HPDE6-E6E7 (cell line): Measurements from ENCODE around the gene RNF213.
A peak's percentile ranks its signal among the peaks of the same experiment; 100 is the strongest.
"Not testable (repeated sequence)": the region's sequence is repeated elsewhere in the genome, so short reads cannot be mapped to it uniquely, and the experiment has no call there.

Experiments used
- DNase-seq: peaks from one replicate; pipeline ENCODE4 v3.0.0; 2011; ENCODE audit warnings: missing footprints; ENCODE audit errors: extremely low spot score

Gene RNF213

DNA sequence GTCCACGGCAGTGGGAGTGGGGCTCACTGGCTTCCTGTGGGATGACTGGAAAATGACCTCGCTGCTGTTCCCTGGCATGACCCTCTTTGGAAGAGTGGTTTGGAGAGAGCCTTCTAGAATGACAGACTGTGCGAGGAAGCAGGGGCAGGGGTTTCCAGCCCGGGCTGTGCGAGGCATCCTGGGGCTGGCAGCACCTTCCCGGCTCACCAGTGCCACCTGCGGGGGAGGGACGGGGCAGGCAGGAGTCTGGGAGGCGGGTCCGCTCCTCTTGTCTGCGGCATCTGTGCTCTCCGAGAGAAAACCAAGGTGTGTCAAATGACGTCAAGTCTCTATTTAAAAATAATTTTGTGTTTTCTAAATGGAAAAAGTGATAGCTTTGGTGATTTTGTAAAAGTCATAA is 7.8 kb upstream of the RNF213 start:
- peak; percentile 89 for DNase-seq

DNA sequence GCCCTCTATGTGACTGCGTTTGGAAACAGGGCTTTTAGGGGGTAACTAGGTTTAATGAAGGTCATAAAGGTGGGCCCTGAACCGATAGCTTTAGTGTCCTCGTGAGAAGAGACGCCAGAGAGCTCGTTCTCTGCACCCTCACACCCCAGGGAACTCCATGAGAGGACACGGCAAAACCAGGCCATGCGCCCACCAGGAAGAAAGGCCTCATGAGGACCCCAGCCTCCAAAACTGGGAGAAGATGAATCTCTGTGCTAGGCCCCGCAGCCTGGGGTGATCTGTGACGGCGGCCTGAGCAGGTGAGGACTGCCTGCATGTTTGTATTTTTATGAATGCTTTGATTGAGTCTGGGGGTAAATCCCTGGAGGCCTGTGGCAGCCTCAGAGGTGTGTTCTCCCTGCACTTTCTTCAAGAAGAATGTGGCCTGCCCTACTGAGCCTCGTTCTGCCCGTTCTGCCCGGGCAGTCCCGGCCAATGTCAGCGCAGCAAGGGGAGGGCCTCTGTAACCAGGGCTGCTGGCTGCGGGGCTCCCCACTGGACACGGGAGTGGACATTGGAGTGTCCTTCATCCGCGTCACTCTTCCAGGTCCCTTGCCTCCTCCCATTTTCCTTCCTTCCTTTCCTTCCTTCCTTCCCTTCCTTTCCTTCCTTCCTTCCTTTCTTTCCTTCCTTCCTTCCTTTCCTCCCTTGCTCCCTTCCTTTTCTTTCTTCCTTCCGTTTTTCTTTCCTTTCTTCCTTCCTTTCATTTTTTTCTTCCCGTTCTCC is 6.8 kb upstream of the RNF213 start:
- DNase-seq = no peak

DNA sequence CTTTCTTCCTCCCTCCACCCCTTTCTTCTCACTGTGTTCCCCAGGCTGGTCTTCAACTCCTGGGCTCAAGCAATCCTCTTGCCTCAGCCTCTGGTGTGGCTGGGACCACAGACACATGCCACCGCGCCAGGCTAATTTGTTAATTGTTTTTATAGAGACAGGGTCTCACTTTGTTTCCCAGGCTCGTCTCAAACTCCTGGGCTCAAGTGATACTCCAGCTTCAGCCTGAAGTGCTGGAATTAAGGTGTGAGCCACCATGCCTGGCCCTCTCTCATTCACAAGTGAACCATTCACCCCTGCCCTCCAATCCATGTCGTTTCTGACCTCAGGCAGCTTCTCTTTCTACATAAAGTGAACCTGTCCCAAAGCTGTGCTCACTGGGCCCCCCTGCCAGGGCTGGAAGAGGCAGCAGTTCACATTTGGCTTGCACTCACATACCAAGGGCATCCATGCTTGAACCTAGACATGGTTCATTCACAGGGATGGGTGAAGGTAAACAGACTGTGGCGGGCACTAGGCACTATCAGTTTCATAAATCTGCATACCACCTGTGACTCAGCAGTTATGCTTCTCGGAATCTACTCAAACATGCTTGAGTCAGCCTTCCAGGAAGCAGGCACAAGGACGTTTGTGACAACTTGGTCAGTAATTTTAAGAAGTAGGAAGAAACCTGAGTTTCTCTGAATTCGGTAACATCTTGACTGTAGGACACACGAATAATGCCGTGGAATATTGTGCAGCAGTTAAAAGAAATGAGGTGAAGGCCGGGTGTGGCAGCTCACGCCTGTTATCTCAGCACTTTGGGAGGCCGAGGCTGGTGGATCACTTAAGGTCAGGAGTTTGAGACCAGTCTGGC is 6.0 kb upstream of the RNF213 start:
- DNase-seq = peak; percentile 84

DNA sequence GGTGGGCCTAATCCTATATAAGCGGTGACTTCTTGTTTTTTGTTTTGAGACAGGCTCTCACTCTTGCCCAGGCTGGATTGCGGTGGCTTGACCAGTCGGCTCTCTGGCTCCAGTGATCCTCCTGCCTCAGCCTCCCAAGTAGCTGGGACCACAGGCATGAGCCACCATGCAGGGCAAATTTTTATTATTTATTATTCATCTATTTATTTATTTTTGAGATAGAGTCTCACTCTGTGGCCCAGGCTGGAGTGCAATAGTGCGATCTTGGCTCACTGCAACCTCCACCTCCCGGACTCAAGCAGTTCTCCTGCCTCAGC is 4.7 kb upstream of the RNF213 start:
- no peak for DNase-seq

DNA sequence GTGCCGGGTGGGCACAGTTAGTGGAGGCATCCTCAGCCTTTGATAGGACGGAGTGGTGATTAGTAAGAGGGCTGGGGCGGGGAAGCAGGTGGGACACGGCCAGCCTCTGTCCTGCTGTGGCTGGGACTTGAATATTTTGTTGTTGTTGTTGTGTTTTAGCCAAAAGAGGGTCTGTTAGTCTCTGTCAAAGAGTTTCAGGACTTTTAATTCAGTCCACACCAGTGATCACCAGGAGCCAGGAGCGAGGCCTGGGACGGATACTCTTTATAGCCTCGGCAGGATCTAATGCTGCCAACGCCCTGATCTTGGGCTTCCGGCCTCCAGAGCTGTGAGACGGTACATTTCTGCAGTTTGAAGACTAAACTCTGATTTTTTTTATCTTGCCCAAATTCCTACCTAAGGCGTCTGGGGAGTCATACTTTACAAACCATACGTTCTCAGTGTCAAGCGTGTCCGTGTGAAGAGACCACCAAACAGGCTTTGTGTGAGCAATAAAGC is 2.9 kb upstream of the RNF213 start:
- no peak for DNase-seq

DNA sequence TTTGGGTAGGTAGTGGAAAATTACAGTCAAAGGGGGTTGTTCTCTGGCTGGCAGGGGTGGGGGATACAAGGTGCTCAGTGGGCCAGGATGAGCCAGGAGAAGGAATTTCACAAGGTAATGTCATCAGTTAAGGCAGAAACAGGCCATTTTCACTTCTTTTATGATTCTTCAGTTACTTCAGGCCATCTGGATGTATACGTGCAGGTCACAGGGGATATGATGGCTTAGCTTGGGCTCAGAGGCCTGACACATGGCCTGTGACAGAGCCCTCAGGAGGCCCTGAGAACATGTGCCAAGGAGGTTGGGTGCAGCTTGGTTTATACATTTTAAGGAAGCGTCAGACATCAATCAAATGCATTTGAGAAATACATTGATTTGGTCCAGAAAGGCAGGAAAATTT is 2.4 kb upstream of the RNF213 start:
- not testable (repeated sequence) for DNase-seq

DNA sequence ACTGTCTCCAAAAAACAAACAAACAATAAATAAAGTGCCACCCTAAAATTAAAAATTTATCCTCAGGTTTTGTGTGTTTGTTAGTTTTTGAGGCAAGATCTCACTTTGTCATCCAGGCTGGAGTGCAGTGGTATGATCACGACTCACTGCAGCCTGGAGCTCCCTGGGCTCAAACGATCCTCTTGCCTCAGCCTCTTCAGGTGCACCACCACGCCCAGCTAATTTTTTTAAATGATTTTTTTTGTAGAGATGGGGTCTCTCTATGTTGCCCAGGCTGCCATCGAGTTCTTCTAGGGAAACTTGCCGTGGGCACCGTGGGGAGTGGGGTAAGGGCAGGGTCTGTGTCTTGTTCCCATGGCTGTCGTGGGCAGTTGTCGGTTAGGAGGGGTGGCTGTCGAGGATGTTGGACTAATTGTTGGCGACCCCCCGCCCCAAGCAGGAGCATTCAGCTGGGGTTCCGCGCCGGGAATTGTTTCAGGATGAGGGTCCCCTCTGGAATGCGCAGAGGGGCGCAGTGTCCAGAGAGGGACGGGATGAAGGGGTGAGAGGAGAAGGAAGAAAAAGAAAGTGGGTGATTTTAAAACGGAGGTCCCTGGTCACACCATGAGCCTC is 1.1 kb upstream of the RNF213 start:
- no peak for DNase-seq

DNA sequence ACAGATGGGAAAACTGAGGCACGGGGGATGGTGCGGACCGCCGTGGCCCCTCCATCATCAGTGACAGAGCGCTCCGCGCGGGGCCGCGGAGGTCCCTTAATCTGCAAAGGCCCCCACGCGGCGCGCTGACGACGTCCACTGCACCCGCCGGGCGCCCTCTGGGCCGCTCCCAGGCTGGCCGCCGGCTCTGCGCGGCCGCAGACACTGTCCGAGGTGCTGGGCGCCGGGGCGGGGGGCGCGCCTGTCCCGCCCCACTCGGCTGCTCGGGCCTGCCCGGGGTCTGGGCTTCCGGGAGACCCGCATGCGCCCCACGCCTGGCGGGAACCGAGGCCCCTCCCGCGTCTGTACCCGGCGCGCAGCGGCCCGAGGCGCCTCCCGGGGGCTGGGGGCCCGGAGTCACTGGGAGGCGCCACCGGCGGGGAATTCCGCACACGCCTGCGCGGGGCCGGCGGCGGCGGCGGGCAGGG is 550 bp upstream of the RNF213 start:
- peak; percentile 83 for DNase-seq

DNA sequence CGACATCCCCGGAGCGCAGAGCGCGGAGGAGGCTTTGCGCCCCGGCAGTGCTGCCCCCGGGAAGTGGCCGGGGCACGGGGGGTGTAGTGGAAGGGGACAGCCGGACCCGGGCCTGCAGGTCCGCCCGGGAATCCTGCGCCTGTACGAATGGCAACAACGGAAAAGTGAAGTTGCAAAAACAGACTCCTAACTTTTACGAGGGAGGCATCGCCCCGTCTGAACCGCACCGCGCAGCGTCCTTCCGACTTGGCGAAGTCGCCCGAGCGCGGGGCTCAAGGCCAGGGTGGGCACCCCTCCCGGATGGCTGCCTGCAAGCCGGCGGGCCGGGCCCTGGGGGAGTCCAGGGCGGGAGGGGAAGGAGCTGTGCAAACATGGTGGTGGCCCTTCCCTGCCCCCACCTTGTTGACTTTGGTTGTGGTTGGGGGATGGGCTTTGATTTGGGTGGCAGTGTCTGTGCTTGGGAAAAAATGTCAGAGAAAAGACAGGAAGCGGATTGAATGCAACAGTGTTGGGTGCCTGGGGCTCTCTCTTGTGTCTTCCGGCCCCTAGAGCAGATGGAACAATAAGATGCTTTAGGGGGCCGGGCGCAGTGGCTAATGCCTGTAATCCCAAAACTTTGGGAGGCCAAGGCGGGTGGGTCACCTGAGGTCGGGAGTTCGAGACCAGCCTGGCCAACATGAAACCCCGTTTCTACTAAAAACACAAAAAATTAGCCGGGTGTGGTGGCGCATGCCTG is 675 bp downstream of the RNF213 start:
- DNase-seq = no peak

DNA sequence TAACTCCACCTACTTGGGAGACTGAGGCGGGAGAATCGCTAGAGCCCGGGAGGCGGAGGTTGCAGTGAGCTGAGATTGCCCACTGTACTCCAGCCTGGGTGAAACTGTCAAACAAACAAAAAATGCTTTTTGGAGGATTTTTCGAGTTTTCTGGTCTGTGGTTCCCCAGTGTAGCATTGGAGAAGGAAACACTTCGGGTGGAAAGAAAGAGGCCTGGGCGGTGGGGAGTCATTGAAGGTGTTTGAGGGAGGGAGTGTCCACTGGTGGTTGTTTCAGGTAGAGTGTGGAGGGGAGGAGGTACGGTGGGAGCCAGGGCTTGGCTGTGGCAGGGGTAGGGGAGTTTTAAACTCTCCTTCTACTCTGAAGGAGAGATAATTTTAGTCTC is 1.2 kb downstream of the RNF213 start:
- no peak for DNase-seq

DNA sequence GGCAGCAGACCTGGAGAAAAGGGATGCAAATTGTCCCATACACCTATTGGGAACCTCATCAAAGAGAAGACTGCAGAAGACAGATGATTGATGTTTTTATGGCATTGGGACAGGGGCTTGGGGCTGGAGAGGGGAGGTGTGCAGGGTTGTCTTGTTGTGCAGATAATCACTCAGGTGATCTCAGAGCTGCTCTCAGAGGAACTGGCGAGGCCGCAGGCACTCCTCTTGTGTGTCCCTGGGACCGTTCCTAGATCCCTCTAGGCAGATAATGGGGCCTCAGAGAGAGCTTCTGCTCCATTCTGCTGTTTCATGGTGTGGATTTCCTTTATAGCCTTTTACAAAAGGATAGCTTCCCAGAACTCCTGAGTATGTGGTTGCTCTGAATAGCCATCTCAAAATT is 1.6 kb downstream of the RNF213 start:
- DNase-seq = no peak

DNA sequence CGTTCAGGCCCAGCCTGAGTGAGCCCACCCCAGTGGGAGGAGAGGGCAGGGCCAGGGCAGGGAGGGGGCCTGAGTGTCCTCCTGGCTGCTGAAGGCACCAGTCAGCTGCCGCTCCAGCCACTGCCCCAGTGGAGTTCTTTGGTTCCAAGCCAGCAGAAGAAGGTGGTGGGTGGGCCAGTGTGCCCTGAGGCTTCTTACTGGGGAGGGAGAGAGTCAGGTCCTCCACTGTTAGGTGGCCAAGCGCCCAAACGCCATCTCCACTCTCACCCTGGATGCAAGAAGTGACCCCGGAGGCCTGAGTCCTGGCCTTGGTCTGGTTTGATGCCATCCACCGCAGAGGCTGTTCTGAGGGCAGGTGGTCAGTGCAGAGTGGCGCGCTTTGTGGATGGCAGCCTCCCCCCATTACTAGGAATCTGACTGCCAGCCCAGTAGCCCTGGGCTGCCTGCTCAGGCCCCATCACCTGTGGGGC is 2.2 kb downstream of the RNF213 start:
- no peak for DNase-seq

DNA sequence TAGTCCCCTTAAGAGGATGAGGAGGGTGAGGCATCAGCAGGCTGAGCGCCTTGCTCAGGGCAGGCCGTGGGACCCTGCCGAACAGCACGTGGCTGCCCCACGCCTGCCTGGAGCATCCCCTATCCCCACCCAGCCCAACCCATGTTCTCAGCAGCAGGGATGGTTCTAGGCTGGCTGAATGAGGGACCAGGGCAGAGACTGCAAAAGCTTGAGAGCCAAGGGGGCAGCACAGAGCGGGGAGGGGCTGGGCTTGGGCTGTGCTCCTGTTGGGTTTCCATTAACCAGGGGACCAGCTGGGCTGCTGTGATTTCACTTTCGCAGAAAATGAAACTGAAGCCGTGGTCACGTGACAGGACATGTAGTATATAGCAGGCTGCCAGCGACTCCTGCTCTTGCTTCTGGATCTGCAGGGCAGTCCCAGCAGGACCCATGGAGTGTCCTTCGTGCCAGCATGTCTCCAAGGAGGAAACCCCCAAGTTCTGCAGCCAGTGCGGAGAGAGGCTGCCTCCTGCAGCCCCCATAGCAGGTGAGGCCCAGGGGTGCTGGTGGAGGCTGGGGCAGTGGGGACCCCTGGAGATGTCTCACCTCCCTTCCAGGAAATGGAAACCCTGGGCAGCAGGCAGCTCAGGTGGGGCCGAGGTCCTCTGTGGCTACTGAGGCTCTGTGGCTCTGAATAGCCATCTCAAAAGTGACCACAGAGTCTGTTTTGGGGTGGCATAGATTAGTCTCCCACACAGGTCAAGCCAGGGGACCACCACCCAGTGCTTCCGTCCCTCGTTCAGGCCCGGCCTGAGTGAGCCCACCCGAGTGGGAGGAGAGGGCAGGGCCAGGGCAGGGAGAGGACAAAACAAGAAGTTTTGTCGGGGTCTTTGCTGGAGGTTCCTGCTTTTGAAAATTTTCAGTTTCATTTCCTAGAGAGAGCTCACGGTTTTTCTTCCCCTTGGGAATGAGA is 2.9 kb downstream of the RNF213 start:
- DNase-seq = peak; percentile 42

DNA sequence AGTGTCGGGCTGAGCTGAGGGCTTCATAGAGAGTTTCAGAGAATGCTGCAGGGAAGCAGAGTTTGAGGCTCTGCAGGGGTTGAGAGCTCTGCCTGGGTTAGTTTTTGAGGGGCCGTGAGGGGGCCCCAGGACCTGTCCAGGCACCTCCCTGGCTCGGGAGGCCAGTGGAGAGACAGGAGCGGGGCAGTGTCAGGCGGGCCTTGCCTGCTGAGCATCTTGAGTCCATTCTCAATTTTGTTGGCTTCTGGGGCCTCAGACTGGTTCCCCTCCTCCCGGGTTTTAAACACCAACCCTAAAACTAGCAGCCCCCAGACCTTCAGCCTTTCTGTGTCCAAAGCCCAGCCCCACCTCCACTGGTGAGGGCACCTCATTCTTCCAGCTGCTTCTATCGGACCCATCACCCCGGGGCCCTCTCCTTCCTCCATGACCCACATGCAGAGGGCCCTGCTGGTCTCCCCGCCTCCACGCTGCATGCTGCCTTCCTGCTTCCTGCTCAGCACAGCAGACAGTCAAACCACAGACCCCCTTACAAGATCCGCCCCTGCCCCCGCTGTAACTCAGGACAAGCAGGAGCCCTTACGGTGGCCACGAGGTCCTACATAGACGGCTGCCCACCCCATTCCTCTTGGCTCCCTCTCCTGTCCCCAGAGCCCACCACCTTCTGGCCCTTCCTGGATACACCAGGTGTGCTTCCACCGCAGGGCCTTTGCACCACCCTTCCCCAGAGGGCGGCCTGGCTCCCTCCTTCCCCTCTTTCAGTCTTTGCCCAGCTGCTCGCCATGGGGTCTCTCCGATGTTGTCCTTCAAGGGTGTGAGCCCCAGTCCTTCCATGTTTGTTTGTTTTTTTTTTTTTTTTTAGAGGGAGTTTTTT is 3.8 kb downstream of the RNF213 start:
- DNase-seq = no peak

DNA sequence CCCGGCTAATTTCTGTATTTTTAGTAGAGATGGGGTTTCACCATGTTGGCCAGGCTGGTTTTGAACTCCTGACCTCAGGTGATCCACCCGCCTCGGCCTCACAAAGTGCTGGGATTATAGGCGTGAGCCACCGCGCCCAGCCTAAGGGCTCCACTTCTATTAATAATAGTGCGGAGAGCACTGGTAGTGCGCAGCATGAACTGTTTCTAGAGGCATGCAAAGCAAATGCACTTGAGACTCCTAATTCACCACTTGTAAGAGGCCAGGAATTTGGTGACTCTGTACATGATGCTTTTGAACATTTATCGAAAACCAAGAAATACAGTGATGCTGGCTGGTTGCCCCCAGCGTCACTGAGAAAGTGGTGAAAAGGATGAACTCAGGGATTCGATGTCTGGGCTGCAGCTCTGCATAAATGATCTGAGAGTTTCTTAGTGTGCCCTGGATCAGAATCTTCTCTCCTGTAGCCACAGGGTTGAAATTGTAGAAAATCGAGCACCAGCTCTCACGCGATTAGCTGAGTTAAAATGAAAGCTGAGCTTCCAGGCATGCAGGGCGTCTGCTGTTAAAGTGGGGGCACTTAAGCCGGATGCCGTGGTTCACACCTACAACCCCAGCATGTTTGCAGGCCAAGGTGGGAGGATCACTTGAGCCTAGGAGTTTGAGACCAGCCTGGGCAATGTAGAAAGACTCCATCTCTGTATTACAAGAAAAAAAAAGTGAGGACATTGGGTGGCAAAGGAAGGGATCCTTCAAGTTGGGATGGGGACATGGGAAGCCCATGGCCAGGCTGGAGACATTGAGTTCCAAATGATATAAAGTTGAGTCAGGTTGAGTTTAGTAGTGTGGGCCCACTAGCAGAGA is 4.8 kb downstream of the RNF213 start:
- DNase-seq = no peak

DNA sequence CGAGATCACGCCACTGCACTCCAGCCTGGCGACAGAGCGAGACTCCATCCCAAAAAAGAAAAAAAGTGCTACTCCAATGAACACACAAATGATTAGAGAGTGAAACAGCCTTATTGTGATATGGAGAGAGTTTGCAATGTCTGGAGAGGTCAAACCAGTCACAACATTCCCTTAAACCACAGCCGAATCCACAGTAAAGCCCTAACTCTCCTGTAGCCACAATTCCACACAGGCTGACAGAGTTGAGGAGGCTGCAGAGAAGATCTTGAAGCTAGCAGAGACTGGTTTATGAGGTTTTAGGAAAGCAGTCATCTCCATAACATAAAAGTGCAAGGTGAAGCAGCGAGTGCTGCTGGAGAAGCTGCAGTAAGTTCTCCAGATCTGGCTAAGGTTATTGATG is 6.7 kb downstream of the RNF213 start:
- DNase-seq = no peak

DNA sequence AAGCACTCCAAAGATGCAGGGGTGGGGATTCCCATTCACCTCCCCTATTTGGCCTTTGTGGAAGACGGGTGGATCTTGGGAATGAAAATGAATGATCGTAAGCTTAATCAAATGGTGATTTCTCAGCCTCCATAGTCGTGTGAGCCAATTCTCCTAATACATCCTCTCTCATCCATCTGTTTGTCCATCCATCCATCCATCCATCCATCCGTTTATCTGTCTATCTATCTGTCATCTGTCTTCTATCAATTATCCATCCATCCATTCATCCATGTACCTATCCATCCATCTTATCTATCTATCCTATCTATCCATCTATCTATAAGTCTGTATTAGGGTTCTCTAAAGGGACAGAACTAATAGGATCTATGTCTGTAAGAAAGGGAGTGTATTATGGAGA is 7.8 kb downstream of the RNF213 start:
- DNase-seq = no peak

DNA sequence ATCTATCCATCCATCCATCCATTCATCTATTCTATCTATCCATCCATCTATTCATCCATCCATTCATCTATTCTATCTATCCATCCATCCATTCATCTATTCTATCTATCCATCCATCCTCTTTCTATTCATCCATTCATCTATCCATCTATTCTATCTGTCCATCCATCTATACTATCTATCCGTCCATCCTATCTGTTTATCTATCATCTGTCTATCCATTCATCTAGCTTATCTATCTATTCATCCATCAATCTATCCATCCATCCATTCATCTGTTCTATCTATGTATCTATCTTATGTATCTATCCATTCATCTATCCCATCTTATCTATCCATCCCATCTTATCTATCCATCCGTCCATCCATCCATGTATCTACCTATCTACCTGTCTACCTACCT is 8.8 kb downstream of the RNF213 start:
- DNase-seq = no peak

DNA sequence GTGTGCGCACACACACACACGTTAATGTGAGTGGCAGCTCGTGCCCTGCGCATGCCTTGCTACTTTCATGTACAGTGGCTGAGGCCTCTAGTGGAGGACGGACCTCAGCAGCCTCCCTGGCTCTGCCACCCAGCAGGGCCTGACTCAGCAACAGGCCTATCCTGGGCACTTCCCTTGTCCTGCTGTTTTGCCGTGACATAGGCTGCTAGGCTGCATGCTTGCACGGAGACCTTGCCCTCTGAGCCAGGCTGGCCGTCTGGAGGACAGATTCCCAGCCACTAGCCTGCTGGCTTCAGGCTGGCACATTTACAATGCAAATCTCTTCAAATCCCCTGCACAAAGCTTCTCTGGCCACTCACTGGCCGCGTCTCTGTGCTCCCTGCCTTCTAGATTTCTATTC is 9.5 kb downstream of the RNF213 start:
- no peak for DNase-seq
